ENCODE data around the gene VTI1B.
"Not testable (repeated sequence)": the region's sequence is repeated elsewhere in the genome, so short reads cannot be mapped to it uniquely, and the experiment has no call there.

VTI1B gene

GRCh38 chr14:67602995-67603545, 71.4 kb downstream of the VTI1B start:
- Mint-ChIP-seq H3K4me3 (no peak overlapping the region), H3K9me3 (no peaks in the 10 kb centered on the region), H3K4me1 (ENCODE audit: low read depth) (peaks cover 17% of the 10 kb centered on the region), H3K27ac (no peak overlapping the region), H3K36me3 (ENCODE audit: low read depth) (peaks cover 2% of the 10 kb centered on the region), H3K27me3 (ENCODE audit: low read depth) (peaks cover 5% of the 10 kb centered on the region)
- DNase-seq (ENCODE audit: low spot score) = no peak

GRCh38 chr14:67602076-67602475, 72.4 kb downstream of the VTI1B start:
- DNase-seq (ENCODE audit: low spot score) = no peak
- Mint-ChIP-seq H3K27ac (no peak overlapping the region), H3K9me3 (no peaks in the 10 kb centered on the region), H3K36me3 (ENCODE audit: low read depth) (peaks cover 2% of the 10 kb centered on the region), H3K4me1 (ENCODE audit: low read depth) (peaks cover 20% of the 10 kb centered on the region), H3K4me3 (no peak overlapping the region), H3K27me3 (ENCODE audit: low read depth) (peaks cover 5% of the 10 kb centered on the region)

GRCh38 chr14:67600562-67600974, 73.9 kb downstream of the VTI1B start:
- H3K27me3 Mint-ChIP-seq (ENCODE audit: low read depth); DNase-seq (ENCODE audit: low spot score); H3K9me3 Mint-ChIP-seq: not testable (repeated sequence)
- H3K4me3 Mint-ChIP-seq = peak overlapping the region; percentile 97
- H3K27ac Mint-ChIP-seq = peak overlapping the region; percentile 89
- H3K4me1 Mint-ChIP-seq (ENCODE audit: low read depth) = peaks cover 24% of the 10 kb centered on the region
- peaks cover 10% of the 10 kb centered on the region for H3K36me3 Mint-ChIP-seq (ENCODE audit: low read depth)

DNA sequence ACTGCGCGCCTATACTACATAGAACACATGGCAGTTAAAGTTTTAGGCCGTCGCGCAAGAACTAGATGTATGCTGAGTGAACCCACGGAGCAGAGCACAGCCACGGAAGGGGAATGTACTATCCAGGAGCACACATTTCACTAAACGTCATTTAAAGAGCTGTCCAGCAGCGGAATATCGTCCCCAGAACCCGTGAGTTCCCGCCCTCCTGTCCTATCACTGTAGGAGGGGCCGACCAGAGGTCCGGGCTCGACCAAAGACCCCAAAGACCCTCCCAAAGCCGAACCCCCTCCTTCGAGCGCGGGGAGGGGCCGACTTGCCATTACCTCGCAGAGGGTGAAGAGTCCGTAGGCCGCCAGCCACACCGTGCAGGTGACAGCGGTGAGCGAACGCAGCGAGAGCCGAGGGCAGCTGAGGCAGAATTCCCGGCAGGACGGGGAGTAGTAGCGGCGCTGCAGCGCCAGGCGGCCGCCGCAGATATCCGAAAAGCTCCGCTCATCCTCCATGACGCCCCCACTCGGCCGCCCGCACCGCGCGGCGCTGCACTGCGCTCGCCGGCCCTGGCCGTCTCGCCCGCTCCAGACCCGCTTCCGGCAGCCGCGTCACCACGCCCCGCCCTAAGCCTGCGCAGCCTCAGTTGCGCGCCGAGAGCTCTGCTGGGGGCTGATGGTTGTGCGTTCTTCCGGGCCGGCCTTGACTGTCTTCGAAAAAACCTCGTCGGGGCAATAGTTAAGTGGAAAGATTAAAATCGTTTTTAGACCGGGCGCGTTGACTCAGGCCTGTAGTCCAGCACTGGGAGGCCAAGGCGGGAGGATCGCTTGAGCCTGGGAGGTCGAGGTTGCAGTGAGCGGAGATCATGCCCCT, 74.5 kb downstream of the VTI1B start, which contains the start of gene PIGH:
Gene PIGH, minus strand, starts transcription at position 571 of the 864 bp plus-strand sequence. Its CDS starts 65 bp downstream, at position 506.
- Mint-ChIP-seq H3K36me3 (ENCODE audit: low read depth) (peaks cover 15% of the 10 kb centered on the region), H3K4me3 (peak within 1 kb of the TSS; percentile 97), H3K27ac (peak within 1 kb of the TSS; percentile 89), H3K27me3 (ENCODE audit: low read depth) (peaks cover 5% of the 10 kb centered on the region), H3K4me1 (ENCODE audit: low read depth) (peaks cover 25% of the 10 kb centered on the region), H3K9me3 (no peaks in the 10 kb centered on the region)
- peak; percentile 94 for DNase-seq (ENCODE audit: low spot score)

Data from T-helper 2 cell treated with Interferon-gamma antibody and Interleukin-4, amounts not matched to agents 5 μg/mL and 100 μg/mL, for 36 hours (primary cell).